HG03439 (cell line): Measurements from ENCODE around the gene ACBD3.
"Not testable (repeated sequence)": the region's sequence is repeated elsewhere in the genome, so short reads cannot be mapped to it uniquely, and the experiment has no call there.

Experiments used
- ATAC-seq: cut with Tn5 transposase; IDR thresholded peaks from one replicate; pipeline ENCODE4 v1.9.1; 2021; ENCODE audit warnings: mild to moderate bottlenecking, moderate library complexity; ENCODE audit not compliant: unreplicated experiment

Gene ACBD3

DNA sequence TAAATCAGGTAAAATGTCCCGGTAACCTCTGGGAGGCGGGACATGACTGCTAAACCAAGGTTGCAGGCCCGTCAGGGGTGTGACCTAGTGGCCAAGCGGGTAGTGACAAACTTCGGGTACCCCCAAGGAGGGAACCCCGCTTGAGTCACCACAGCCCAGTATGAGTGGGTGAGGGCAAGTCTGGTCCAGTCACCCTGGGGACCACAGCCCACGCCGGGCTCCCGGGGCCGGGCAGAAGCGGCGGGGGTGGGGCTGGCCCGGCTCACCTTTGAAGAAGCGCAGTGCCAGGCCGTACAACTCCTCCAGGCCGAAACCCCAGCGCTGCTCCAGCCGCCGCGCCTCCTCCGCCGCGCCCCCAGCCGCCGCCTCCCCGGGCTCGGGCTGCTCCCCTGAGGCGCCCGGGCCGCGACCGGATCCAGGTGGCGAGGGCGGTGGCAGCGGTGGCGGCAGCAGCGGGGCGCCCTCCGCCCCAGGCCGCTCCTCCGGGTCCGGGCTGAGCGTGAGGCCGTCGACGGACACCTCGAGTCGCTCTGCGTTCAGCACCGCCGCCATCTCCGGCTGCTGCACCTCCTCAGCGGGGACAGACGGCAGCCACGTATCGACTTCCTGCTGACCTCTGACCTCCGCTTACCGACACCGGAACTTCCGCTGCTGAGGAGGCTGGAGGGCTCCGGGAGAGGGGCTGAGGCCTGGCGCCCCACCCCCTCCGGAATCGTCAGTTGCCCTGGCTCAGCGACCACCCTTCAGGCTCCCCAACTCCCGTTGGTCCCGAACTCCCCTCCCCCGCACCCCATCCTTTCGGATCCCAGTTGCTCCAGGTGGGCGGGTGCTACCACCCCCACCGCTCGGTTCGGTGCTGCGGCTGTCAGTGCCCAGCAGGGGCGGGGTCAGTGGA, at the start of gene ACBD3:
Gene ACBD3 (minus strand): TSS at position 618 of the 895 bp plus-strand sequence. CDS start 66 bp downstream, at position 552.
- peak; percentile 94 for ATAC-seq

DNA sequence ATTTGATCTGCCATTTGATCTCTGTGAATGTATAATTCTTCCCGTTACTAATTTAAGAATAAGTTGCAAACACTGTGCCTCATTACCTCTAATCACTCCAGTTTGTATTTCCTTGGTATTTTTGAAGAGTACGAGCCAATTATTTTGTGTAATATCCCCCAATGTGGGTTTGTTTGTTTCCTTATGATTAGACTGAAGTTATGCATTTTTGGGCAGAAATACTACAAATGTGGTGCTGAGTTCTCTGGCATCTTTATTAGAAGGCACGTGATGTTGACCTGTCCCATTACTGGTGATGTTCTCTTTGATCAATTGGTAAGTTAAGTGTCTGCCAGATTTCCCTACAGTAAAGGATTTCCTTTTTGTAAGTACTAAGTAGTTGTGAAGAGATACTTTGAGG, 47.3 kb upstream of the ACBD3 start:
- no peak for ATAC-seq

GRCh38 chr1:226233293-226233692, 46.8 kb upstream of the ACBD3 start:
- no peak for ATAC-seq

DNA sequence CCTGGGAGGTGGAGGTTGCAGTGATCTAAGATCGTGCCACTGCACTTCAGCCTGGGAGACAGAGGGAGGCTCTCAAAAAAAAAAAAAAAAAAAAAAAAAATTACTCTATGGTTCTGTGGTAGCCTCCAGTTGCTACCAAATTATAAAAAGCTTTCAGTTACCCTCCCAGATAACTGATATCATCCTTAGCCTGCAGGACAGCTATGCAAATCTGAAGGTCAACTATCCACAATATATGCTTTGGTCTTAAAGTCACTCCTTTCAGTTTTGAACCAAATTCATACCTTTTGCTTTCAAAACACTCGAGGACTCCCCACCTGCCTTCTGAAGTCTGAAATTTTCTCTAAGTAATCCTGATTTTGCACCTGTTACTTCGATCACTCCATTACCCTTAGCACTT, 40.1 kb upstream of the ACBD3 start:
- no peak for ATAC-seq

GRCh38 chr1:226223786-226224244, 37.3 kb upstream of the ACBD3 start:
- ATAC-seq: peak; percentile 63

DNA sequence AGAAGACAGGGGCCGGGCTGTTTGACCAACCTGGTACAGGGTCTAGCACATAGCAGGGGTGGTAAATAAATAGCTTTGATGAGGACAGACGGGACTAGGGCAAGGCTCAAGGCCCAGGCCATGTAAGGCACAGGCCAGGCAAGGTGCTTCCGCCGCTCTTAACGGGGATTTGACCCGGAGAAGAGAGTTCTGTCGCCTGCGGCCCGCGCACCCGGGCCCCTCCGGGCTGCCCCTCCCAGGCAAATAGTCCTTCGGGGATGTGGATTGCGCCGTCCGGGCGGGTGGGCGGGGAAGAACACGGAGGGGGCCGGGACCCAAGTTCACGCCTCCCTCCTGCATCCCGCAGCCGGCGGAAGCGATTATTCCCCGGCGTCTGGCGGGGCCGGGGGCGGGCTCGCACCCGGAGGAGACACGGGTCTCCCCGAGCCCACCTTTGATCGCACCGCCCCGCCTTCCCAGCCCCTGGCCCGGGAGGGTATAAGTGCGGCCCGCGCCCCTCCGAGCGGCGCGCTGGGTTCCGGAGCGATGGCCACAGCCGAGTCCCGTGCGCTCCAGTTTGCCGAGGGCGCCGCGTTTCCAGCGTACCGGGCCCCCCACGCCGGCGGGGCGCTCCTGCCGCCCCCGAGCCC, 36.7 kb upstream of the ACBD3 start, which contains the start of gene MIXL1:
Gene MIXL1 (plus strand): TSS at position 508 of the 629 bp plus-strand sequence. CDS start 18 bp downstream, at position 526.
- no peak for ATAC-seq

GRCh38 chr1:226222686-226223085, 36.1 kb upstream of the ACBD3 start:
- ATAC-seq: no peak

GRCh38 chr1:226220473-226221189, 34.1 kb upstream of the ACBD3 start:
- no peak for ATAC-seq

- ATAC-seq: no peak
Observed at GRCh38 chr1:226217273-226217672, 30.7 kb upstream of the ACBD3 start.

GRCh38 chr1:226216056-226216455, 29.5 kb upstream of the ACBD3 start:
- no peak for ATAC-seq

GRCh38 chr1:226215239-226215638, 28.7 kb upstream of the ACBD3 start:
- no peak for ATAC-seq

GRCh38 chr1:226212545-226212944, 26.0 kb upstream of the ACBD3 start:
- no peak for ATAC-seq

DNA sequence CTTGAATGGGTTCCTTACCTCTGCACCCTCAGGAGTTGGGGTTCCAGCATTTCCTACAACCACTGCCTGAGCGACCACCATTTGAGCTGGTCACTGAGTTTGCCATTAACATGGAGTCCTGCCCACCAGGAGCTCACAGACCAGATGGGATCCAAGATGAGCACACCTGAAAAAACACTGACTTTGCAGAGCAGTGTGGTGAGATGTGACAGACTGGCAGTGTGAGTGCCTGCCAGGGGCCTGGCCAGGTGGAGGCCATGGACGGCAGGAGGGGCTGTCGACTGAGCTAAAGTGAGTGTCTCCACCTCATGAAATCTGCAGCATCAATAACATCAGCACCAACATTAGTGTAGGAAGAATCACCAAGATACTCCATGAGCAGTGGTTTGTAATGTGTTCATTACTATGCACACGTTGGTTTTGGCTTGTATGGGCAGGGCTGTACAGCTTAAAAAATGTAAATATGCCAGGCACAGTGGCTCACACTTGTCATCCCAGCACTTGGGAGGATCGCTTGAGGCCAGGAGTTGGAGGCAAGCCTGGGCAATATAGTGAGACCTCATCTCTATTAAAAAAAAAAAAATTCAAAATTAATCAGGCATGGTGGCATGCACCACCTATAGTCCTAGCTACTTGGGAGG, 24.8 kb upstream of the ACBD3 start:
- no peak for ATAC-seq

GRCh38 chr1:226210571-226211176, 24.1 kb upstream of the ACBD3 start:
- ATAC-seq: no peak

GRCh38 chr1:226209307-226210059, 22.9 kb upstream of the ACBD3 start:
- ATAC-seq: no peak

DNA sequence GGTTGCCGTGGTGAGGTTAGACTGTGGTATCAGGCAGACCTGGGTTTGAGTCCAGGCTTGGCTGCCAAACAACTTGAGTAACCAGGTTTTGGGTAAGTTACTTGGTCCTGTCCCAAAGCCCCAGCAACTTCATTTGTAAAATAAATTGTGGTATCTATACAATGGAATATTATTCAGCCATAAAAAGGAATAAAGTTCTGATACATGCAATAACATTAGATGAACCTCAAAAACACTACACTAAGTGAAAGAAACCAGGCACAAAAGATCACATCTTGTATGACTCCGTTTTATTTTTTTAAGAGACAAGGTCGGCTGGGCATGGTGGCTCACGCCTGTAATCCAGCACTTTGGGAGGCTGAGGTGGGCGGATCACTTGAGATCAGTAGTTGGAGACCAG, 20.5 kb upstream of the ACBD3 start:
- no peak for ATAC-seq

GRCh38 chr1:226204198-226204597, 17.7 kb upstream of the ACBD3 start:
- ATAC-seq: no peak

DNA sequence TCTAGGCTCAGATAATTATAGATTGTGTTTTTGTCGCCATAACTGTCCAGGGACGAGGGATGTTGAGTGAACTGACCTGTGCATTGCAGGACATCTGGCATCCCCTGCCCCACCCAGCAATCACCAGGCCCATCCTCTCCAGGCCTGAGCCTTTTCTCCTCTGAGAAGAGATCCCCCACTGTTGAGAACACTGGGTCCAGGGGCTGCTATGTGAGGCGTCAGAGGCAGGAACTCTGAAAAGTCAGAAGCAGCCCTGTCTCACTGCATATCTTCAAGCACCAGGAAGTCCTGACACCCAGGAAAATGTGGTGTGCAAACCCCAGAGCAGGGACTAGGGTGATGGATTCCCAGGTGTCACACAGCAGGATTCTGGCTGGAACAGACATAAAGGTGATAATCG, 17.1 kb upstream of the ACBD3 start:
- no peak for ATAC-seq

GRCh38 chr1:226203240-226203639, 16.7 kb upstream of the ACBD3 start:
- ATAC-seq: no peak

DNA sequence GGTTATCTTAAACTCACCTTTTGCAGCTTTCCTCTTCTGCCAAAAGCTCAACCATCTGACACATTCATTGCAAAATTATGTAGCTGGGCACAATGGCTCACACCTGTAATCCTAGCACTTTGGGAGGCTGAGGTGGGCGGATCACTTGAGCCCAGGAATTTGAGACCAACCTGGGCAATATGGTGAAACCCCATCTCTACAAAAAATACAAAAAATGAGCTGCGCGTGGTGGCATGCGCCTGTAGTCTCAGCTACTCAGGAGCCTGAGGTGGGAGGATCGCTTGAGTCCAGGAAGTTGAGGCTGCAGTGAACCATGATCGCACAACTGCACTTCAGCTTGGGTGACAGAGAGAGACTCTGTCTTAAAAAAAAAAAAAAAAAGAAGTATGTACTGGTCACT, 16.1 kb upstream of the ACBD3 start:
- ATAC-seq: not testable (repeated sequence)
